HepG2 (cell line): ENCODE measurements around the gene IFIT1.

Experiments
- ATF1 ChIP-seq: IDR thresholded peaks from 2 replicates; pipeline ENCODE4 v1.6.1; 2016; ENCODE audit warnings: mild to moderate bottlenecking, control low read depth
- BHLHE40 ChIP-seq: IDR thresholded peaks from 2 replicates; pipeline ENCODE4 v1.6.1; 2011; ENCODE audit warnings: low read length, improper control_type of control experiment
- MTA1 ChIP-seq: sonication (generic); formaldehyde crosslinking; IDR thresholded peaks from 2 replicates; pipeline ENCODE4 v1.4.0; 2020; ENCODE audit warnings: missing genetic modification reagents, mild to moderate bottlenecking, borderline replicate concordance
- ZFP1 ChIP-seq: IDR thresholded peaks from 2 replicates; pipeline ENCODE4 v1.6.1; 2016
- TF ChIP-seq, protein P1 (sequence below): sonication (generic); formaldehyde crosslinking; IDR thresholded peaks from 2 replicates; pipeline ENCODE4 v1.5.0; 2020; ENCODE audit warnings: mild to moderate bottlenecking, missing genetic modification reagents, moderate library complexity

DNA sequence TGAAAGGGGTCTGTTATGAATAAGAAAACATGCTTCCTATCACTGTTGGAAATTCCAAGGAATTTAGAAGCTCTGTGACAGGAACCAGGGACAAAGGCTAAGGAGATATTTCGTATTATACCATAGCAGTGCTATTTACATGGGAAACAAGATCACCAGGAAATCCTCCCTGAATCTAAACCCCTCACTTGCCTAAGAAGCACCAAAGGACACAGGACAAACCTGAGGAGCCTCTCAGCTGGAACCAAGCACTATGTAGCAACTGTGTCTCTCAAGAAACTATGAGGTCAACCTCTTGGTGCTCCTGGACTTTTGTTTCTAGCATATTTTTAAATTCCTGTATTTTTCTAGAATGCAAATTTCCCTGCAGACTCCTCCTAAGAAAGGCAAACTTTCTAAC is 35.3 kb upstream of the IFIT1 start:
- TF ChIP-seq ATF1 (CRISPR knock-in tag) (no peak), BHLHE40 (no peak), MTA1 (CRISPR knock-in tag) (no peak), ZFP1 (CRISPR knock-in tag) (no peak)
- TF ChIP-seq, protein P1, sequence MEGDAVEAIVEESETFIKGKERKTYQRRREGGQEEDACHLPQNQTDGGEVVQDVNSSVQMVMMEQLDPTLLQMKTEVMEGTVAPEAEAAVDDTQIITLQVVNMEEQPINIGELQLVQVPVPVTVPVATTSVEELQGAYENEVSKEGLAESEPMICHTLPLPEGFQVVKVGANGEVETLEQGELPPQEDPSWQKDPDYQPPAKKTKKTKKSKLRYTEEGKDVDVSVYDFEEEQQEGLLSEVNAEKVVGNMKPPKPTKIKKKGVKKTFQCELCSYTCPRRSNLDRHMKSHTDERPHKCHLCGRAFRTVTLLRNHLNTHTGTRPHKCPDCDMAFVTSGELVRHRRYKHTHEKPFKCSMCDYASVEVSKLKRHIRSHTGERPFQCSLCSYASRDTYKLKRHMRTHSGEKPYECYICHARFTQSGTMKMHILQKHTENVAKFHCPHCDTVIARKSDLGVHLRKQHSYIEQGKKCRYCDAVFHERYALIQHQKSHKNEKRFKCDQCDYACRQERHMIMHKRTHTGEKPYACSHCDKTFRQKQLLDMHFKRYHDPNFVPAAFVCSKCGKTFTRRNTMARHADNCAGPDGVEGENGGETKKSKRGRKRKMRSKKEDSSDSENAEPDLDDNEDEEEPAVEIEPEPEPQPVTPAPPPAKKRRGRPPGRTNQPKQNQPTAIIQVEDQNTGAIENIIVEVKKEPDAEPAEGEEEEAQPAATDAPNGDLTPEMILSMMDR (CRISPR knock-in tag), result no peak
